ENCODE data around the gene SULF2.
A peak's percentile ranks its signal among the peaks of the same experiment; 100 is the strongest.

Gene SULF2

DNA sequence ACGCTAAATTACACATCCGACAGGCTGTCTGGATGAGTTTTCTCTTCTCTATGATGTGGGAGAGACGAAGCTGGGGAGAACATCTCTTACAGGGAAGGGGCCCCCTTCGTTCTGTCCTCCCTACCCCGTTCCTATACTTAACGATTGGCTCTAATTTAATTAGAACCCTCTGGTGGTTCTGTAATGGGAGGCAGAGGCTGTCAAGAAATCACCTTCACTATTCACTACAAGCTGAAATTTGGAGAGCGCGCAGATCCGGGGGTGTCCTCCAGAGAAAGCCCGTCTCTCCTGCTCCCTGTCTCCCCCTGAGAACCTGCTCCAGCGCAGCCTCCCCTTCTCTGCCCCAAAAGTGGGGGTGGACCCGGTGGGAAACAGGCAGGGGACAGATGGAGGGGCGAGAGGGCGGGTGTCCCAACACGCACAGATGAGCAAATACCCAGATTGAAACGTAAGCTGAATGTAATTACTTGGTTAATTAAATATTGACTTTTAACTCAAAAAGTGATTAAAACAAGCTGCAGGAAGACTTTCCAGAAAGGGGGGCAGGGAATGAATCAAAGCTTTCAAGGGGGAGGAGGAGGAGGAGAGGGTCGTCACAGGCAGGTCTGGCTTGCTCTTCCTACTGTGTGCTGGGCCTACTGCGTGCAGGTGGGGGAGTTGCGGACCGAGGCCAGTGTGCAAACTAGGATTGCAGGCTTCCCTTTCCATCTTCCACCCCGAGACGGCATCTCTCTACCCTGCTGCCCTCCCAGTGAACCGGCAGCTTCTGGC is 1.3 kb downstream of the SULF2 start:
- DNase-seq, result no peak

DNA sequence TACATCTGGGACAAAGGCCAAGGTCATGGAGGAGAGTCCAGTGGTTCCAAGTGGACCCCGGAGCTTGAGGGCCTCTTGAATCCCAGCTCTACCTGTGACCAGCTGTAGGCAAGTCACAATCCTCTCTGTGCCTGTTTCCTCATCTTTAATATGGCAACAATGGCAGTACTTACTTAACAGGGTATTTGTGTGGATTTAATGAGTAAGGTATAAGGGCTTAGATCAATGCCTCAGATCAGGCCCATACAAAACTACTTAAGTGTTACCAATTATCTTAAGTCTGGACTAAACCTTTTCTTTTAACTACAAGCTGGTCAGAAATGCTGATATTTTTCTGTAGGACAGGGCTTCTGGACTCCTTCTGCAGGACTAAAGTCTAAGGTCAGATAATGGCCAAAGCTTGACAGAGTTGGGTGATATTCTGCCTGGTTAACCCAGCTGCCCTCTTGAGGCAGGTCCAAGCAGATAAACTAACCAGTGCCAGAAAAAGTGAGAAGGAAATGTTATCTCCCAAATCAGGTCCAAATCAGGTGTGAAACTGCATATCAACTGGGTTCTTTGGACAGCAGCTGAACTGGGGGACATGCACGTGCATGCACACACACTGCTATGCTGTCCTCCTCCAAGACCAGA is 2.2 kb downstream of the SULF2 start:
- DNase-seq, result no peak

- no peak for DNase-seq
Measured at GRCh38 chr20:47782076-47782475, 3.2 kb downstream of the SULF2 start.

DNA sequence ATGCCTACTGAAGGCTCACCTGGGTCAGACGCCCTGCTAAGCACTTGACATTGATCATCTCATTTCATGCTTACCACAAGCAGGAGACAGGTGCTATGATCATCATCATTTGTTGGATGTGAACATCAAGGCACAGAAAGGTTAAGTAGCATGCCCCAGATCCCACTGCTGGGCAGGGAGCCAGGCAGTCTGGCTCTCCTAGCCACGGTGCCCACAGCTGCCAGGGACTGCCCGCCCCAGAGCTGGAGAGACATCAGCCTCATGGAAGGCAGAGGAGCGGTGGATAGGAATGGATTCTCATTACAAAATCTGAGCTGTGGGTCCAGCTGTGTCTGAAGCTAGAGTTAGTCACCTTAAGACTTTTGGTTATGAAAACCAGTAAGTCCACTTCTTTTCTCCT is 3.6 kb downstream of the SULF2 start:
- no peak for DNase-seq

- DNase-seq, result no peak
Measured at GRCh38 chr20:47780720-47781389, 4.4 kb downstream of the SULF2 start.

DNA sequence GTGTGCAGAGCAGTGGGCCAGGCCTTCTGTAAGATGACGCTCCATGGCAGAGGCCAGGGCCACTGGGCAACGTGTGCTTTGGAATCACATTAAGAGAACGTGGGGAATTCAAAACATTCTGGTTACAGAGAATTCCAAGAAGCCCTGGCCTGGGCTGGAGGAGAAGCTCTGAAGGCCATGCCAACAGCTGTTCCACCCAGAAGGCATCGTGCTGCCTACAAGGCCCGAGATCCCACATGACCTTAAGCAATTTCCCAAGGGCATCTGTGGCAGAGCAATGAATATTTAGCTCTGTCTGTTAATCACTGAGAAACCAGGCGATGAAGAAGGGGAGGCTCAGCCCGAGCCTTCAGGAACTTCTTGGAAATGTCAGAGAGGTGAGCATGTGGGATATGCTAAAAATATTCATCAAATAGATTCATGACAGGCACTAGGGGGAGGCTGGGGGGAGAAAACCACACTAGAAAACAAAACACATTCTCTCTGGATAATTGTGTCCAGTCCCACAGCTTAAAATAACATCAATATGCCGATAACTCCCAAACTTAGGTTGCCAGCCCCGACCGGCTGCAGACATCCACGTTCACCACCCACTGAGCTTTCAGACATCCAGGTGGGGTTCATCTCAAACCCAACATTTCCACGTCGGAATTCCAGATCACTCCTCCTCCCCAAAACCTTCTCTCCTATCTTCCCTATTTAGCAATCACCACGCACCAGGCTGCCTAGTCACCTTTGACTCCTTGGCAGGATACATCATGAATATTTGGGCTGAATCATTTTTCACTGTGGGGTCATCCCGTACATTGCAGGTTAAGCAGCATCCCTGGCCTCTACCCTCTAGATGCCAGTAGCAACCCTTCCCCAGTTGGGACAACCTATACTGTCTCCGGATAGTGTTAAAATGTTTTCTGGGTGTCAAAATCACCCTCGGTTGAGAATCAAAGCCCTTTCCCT is 6.6 kb downstream of the SULF2 start:
- no peak for DNase-seq

- no peak for DNase-seq
Measured at GRCh38 chr20:47777220-47777619, 8.1 kb downstream of the SULF2 start.

DNA sequence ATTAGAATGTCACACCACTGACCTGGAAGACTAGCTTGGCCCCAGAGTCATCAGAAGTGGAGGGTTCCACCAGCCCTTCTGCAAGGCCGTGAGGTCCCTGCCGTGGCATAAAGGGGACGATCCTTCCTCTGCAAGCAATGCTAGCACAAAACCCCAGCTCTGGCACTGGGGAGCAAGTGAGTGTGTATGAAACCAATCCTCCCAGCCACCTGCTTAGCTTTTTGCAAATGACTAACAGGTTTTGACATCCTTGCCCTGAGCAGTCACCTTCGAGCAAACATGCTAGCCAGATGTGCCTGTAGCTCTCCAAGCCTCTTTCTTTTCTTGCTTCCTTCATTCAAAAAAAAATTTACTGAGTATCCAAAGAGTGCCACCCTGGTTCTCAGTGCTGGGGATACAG is 8.6 kb downstream of the SULF2 start:
- DNase-seq, result no peak

- DNase-seq, result no peak
Measured at GRCh38 chr20:47775841-47776240, 9.4 kb downstream of the SULF2 start.

DNA sequence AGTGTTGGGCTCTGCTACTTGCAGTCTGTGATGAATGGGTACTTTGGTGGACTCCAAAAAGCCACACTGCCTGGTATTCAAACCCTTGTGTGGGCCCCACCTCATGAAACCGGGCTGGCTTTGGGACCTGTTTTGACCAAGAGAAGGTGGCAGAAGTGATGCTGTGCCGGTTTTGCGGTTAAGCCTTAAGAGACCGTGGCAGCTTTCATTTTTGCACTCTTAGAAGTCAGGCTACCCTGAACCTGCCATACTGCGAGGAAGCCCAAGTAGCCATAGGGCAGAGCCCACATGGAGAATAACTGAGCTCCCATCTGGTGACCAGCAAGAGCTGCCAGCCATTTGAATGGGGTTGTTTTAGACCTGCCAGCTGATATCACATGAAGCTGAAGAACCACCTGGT is 10.2 kb downstream of the SULF2 start:
- DNase-seq, result no peak

DNA sequence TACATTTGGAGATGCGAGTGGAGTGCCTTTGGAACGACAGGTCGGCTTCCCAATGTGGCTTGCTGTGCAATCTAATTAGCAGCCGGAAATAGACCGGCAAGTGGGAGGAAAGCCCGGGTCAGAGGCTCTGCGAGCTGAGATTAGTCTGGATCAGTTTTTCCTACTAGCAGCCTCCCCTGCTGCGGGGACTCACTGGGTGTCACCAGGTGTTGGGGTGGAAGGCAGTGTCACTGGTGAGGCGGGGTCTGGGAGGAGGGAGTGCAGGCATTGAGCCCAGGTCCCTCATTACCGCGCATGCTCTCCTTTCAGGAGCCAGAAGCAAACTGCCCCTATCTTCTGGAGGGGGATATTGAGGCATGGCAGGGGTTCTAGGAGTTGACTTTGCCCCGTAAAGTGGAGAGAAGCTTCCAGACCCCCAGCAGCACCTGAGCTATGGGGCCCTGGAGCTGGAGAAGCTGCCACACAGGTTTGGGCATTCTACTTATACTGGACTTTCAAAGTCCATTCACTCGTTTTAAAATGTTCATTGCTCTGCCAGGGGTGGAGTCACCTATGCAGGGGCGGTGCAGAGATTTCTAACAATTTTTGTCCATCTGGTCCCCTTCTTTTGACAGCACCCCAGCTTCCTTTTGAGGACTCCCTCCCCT is 11.0 kb downstream of the SULF2 start:
- DNase-seq, result no peak

DNA sequence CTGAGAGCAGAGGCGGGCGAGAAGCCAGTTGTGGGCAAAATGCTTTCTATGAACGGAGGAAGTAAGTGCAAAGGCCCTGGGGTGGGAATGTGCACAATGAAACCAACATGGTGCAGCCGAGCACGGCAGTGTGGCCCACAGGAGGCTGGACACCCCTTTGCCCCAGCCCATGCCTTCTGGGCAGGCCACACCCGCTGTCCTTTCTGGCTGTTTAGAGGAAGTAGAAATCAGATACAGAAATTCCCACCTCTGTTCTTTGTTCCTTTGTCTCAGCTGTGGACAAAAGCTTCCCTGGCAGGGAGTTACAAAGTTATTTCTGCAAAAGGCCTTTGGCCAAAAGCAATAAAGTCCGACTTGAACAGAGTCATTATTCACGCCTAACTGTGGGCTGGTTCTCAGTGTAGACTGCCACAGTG is 11.9 kb downstream of the SULF2 start:
- no peak for DNase-seq

DNA sequence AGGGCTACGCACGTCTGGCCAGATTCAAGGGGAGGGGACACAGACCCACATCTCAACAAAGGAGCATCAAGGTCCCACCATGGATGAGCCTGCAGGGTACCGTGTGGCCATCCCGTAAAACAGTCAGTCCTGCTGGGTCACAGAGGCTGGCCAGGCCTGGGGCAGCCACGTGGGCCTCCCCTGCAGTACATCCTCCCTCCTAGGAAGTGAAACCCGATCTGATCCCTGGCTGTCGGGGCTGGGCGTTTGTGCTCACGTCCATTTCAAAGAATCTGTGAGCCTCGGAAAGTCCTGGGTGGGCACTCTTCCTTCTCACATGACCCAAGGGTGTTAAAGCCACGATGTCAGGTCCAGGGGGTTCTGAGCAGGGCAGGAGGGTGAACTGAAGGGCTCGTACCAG is 14.3 kb downstream of the SULF2 start:
- DNase-seq, result no peak

- DNase-seq, result no peak
Measured at GRCh38 chr20:47768016-47768824, 17.1 kb downstream of the SULF2 start.

DNA sequence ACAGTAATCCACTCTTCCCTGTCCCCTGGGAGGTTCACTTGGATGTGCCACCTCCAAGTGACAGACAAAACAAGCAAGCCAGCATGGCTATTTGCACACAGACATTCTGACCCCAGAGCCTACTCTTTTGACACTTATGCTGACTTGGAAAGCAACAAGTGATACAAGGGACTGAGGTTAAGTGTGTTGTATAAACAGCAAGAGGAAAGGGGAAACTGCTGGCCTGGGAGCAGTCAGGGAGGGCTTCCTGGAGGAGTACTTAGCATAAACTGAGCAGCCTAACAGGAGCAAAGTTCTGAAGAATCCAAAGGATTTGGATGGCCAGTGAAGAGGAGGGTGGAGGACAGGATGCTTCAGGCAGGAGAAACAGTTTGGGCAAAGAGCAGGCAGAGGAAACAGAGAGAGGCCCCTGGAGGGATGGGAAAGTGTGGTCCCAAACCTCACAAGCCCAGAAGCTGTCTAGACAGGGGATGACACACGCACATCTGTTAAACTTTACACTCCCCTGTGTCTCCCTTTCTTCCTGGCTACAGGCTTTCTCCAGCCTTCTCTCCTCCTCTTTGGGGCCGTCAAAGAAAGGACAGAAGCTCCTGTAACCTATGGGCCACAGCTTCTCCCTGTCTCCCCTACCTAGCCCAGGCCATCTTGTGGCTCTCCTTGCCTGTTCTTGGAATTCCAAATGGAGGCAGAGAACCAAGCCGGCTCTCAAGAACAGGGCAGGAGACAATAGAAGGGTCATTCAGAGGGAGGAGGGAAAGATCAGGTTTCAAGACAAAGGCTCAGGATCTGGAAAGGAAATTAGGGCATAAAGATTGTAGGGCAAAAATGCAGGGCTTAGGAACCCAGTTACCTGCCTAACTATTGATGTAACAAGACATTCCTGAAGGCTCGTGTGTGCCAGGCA is 19.3 kb downstream of the SULF2 start:
- DNase-seq, result no peak

DNA sequence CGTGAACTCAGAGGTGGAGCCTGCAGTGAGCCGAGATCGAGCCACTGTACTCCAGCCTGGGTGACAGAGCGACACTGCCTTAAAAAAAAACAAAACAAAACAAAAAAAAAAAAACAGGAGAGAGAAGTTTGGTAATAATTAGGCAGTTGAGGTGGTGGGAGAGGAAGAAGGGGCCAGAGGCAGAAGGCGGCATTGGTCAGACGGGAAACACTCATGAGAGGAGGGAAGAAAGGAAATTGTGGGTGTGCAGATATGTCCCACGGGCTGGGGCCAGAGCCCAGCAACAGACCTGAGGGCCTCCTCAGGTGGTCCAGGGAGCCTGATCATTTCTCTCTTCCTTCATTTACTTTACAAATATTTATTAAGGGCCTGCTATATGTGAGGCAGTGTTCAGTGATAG is 20.0 kb downstream of the SULF2 start:
- no peak for DNase-seq

GRCh38 chr20:47764154-47764733 is 21.0 kb downstream of the SULF2 start:
- peak; percentile 11 for DNase-seq

GRCh38 chr20:47762699-47763268 is 22.5 kb downstream of the SULF2 start:
- DNase-seq, result no peak

DNA sequence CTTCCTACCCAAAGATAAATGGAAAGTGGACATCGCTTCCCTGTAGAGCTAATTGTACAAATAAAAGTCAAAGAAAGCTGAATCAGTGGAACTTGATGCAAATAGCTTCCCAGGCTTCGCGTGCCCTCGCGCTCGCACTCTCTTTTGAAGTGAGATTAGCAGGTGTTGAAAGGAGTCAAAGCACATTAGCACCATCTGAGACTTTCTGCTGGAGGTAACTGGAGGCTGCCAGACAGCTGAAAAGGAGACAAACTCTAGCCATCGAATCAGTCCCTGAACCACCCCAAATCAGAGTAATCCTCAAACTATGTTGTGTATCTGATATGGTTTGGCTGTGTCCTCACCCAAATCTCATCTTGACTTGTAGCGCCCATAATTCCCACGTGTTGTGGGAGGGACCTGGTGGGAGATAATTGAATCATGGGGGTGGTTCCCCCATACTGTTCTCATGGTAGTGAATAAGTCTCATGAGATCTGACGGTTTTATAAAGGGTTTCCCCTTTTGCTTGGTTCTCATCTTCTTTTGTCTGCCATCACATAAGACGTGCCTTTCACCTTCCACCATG is 23.7 kb downstream of the SULF2 start:
- DNase-seq, result no peak

All from activated CD4-positive, alpha-beta T cell treated with anti-CD3 and anti-CD28 coated beads for 48 hours (primary cell).